ENCODE data around the gene SLC39A11.

DNA sequence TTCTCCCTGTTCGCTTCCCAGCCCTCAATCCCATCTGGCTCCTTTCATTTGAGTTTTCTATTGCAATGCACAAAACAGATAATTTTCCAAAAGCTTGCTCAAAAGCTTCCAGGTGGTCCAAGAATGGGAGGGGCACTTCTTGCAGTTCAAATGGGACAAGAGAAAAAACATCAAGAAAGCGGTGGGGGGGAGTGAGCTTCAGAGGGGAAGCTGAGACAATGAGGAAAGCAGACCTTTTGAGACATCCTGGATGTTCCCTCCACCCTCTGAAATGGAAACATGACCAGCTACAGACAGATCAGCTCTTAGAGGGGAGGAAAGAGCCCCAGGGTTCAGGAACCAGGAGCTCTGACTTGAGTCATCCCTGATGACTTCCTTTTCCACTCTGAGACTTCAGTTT, 368.2 kb downstream of the SLC39A11 start:
- TF ChIP-seq TARDBP (CRISPR knock-in tag; IDR thresholded peaks at IDR 0.05) (no peak), ZNF274 (CRISPR knock-in tag; IDR thresholded peaks at IDR 0.05) (no peak), FOSL1 (CRISPR knock-in tag; IDR thresholded peaks at IDR 0.05; ENCODE audit: borderline replicate concordance) (no peak)

All from HepG2 (cell line).